HG02981 (cell line): ENCODE measurements around the gene BBS9.
"Not testable (repeated sequence)": the region's sequence is repeated elsewhere in the genome, so short reads cannot be mapped to it uniquely, and the experiment has no call there.

Experiments used
- ATAC-seq: cut with Tn5 transposase; IDR thresholded peaks from one replicate; pipeline ENCODE4 v1.9.1; 2021; ENCODE audit warnings: mild to moderate bottlenecking, moderate library complexity; ENCODE audit not compliant: unreplicated experiment

Gene BBS9

GRCh38 chr7:33128990-33129805 is at the start of gene BBS9:
Gene BBS9, plus strand, starts transcription at chr7:33129564. Its CDS starts 16,689 bp downstream, at chr7:33146253.
- ATAC-seq: peak; percentile 100

- ATAC-seq: no peak
Measured at GRCh38 chr7:33079763-33080690, 49.3 kb upstream of the BBS9 start.

- ATAC-seq: no peak
Measured at GRCh38 chr7:33087356-33087755, 42.0 kb upstream of the BBS9 start.

- ATAC-seq: no peak
Measured at GRCh38 chr7:33087858-33088257, 41.5 kb upstream of the BBS9 start.

GRCh38 chr7:33089142-33089541 is 40.2 kb upstream of the BBS9 start:
- no peak for ATAC-seq

GRCh38 chr7:33091111-33091531 is 38.2 kb upstream of the BBS9 start:
- no peak for ATAC-seq

GRCh38 chr7:33091641-33092191 is 37.6 kb upstream of the BBS9 start:
- no peak for ATAC-seq

GRCh38 chr7:33093266-33093665 is 36.1 kb upstream of the BBS9 start:
- no peak for ATAC-seq

- not testable (repeated sequence) for ATAC-seq
Measured at GRCh38 chr7:33094745-33095275, 34.6 kb upstream of the BBS9 start.

GRCh38 chr7:33099154-33099940 is 30.0 kb upstream of the BBS9 start:
- no peak for ATAC-seq

GRCh38 chr7:33100770-33101169 is 28.6 kb upstream of the BBS9 start:
- no peak for ATAC-seq

- no peak for ATAC-seq
Measured at GRCh38 chr7:33101906-33102305, 27.5 kb upstream of the BBS9 start.

- ATAC-seq: no peak
Measured at GRCh38 chr7:33107136-33108066, 22.0 kb upstream of the BBS9 start.

GRCh38 chr7:33108554-33109004 is 20.8 kb upstream of the BBS9 start:
- ATAC-seq: peak; percentile 10

- peak; percentile 91 for ATAC-seq
Measured at GRCh38 chr7:33109005-33109757, 20.2 kb upstream of the BBS9 start, which contains the start of gene RP9. Gene RP9, minus strand, starts transcription at chr7:33109404. Its CDS starts 32 bp downstream, at chr7:33109372.

- no peak for ATAC-seq
Measured at GRCh38 chr7:33109758-33110238, 19.6 kb upstream of the BBS9 start.

- no peak for ATAC-seq
Measured at GRCh38 chr7:33111614-33112013, 17.8 kb upstream of the BBS9 start.

GRCh38 chr7:33114976-33115375 is 14.4 kb upstream of the BBS9 start:
- no peak for ATAC-seq
